SK-N-SH (cell line): ENCODE data around the gene CNOT1.

Experiments
- GABPA ChIP-seq: IDR thresholded peaks from 2 replicates; pipeline ENCODE4 v1.4.0; 2012; ENCODE audit warnings: low read depth, mild to moderate bottlenecking
- JUND ChIP-seq: IDR thresholded peaks from 2 replicates; pipeline ENCODE4 v1.4.0; 2012
- NFIC ChIP-seq: IDR thresholded peaks from 2 replicates; pipeline ENCODE4 v1.4.0; 2012; ENCODE audit warnings: borderline replicate concordance
- POLR2AphosphoS5 ChIP-seq: IDR thresholded peaks from 2 replicates; pipeline ENCODE4 v1.6.1; 2012; ENCODE audit warnings: low read depth, low read length
- RAD21 ChIP-seq: IDR thresholded peaks from 2 replicates; pipeline ENCODE4 v1.6.1; 2012; ENCODE audit warnings: mild to moderate bottlenecking, low read length
- RFX5 ChIP-seq: IDR thresholded peaks from 2 replicates; pipeline ENCODE4 v1.6.1; 2012; ENCODE audit warnings: mild to moderate bottlenecking, improper control_type of control experiment, low read length
- TCF12 ChIP-seq: IDR thresholded peaks from 2 replicates; pipeline ENCODE4 v1.4.0; 2012
- YY1 ChIP-seq: IDR thresholded peaks from 2 replicates; pipeline ENCODE4 v1.4.0; 2012; ENCODE audit warnings: low read depth, mild to moderate bottlenecking
- TF ChIP-seq, protein P1 (sequence below): IDR thresholded peaks from 2 replicates; pipeline ENCODE4 v1.4.0; 2012; ENCODE audit warnings: low read depth, borderline replicate concordance
- TF ChIP-seq, protein P2 (sequence below): fragments of 200-600 bp; sonication (generic); IDR thresholded peaks from 2 replicates; pipeline ENCODE4 v1.6.1; 2017; ENCODE audit warnings: antibody characterized with exemption, mild to moderate bottlenecking, moderate library complexity
- TF ChIP-seq, protein P3 (sequence below): fragments of 150-350 bp; IDR thresholded peaks from 2 replicates; pipeline ENCODE4 v1.6.1; 2017; ENCODE audit warnings: antibody characterized with exemption, low read length, low read depth, borderline replicate concordance
- TF ChIP-seq, protein P4 (sequence below): IDR thresholded peaks from 2 replicates; pipeline ENCODE4 v1.6.1; 2012; ENCODE audit warnings: mild to moderate bottlenecking, low read depth, low read length, moderate library complexity

DNA sequence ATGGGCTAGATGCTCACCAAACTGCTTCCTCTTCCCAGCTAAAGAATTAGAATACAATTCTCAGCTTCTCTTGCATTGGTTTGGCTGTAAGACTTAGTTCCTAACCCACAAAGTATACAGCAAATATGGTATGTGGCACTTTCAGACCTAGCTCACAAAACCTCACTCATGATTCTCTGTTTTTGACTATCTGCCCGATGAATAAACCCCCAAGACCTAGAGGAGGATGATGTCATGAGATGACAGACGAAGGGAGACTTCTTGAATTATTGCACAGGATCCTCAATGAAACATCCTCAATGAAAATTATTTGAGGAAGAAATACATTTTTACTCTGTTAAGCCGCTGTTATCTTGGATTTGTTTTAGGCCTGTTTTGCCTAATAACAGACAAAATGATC lies 14.3 kb downstream of the CNOT1 start:
- TF ChIP-seq, protein P1, sequence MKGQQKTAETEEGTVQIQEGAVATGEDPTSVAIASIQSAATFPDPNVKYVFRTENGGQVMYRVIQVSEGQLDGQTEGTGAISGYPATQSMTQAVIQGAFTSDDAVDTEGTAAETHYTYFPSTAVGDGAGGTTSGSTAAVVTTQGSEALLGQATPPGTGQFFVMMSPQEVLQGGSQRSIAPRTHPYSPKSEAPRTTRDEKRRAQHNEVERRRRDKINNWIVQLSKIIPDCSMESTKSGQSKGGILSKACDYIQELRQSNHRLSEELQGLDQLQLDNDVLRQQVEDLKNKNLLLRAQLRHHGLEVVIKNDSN, result no peak
- TF ChIP-seq POLR2AphosphoS5 (no peak), GABPA (no peak), YY1 (no peak), RAD21 (no peak), JUND (no peak), NFIC (no peak), TCF12 (no peak), RFX5 (no peak)
- TF ChIP-seq, protein P2, sequence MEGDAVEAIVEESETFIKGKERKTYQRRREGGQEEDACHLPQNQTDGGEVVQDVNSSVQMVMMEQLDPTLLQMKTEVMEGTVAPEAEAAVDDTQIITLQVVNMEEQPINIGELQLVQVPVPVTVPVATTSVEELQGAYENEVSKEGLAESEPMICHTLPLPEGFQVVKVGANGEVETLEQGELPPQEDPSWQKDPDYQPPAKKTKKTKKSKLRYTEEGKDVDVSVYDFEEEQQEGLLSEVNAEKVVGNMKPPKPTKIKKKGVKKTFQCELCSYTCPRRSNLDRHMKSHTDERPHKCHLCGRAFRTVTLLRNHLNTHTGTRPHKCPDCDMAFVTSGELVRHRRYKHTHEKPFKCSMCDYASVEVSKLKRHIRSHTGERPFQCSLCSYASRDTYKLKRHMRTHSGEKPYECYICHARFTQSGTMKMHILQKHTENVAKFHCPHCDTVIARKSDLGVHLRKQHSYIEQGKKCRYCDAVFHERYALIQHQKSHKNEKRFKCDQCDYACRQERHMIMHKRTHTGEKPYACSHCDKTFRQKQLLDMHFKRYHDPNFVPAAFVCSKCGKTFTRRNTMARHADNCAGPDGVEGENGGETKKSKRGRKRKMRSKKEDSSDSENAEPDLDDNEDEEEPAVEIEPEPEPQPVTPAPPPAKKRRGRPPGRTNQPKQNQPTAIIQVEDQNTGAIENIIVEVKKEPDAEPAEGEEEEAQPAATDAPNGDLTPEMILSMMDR, result no peak
- TF ChIP-seq, protein P3, sequence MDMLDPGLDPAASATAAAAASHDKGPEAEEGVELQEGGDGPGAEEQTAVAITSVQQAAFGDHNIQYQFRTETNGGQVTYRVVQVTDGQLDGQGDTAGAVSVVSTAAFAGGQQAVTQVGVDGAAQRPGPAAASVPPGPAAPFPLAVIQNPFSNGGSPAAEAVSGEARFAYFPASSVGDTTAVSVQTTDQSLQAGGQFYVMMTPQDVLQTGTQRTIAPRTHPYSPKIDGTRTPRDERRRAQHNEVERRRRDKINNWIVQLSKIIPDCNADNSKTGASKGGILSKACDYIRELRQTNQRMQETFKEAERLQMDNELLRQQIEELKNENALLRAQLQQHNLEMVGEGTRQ, result no peak
- TF ChIP-seq, protein P4, sequence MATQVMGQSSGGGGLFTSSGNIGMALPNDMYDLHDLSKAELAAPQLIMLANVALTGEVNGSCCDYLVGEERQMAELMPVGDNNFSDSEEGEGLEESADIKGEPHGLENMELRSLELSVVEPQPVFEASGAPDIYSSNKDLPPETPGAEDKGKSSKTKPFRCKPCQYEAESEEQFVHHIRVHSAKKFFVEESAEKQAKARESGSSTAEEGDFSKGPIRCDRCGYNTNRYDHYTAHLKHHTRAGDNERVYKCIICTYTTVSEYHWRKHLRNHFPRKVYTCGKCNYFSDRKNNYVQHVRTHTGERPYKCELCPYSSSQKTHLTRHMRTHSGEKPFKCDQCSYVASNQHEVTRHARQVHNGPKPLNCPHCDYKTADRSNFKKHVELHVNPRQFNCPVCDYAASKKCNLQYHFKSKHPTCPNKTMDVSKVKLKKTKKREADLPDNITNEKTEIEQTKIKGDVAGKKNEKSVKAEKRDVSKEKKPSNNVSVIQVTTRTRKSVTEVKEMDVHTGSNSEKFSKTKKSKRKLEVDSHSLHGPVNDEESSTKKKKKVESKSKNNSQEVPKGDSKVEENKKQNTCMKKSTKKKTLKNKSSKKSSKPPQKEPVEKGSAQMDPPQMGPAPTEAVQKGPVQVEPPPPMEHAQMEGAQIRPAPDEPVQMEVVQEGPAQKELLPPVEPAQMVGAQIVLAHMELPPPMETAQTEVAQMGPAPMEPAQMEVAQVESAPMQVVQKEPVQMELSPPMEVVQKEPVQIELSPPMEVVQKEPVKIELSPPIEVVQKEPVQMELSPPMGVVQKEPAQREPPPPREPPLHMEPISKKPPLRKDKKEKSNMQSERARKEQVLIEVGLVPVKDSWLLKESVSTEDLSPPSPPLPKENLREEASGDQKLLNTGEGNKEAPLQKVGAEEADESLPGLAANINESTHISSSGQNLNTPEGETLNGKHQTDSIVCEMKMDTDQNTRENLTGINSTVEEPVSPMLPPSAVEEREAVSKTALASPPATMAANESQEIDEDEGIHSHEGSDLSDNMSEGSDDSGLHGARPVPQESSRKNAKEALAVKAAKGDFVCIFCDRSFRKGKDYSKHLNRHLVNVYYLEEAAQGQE, result no peak
